Glomerular endothelial cell (primary cell): ENCODE results near the gene ISLR. TPM values are rescaled to one million over a fixed set of nuclear protein-coding genes. Genes with fewer than 3 reads are reported as not detected.

Source experiments
- DNase-seq: peaks from one replicate; pipeline ENCODE4 v3.0.0-alpha.2; 2011; ENCODE audit warnings: low read depth, low spot score; ENCODE audit errors: extremely low read depth
- total RNA-seq: library from RNA; depleted of rRNA; stranded (reverse); fragments of >200 nt; gene quantifications from 2 replicates; pipeline ENCODE4 v1.2.3, GENCODE V29; 2015

ISLR gene
- total RNA-seq, 1 donor from 2014 or later: 0.47 TPM

GRCh38 chr15:74192751-74193150 is 19.2 kb downstream of the ISLR start:
- DNase-seq: no peak

GRCh38 chr15:74193299-74193718 is 19.8 kb downstream of the ISLR start:
- no peak for DNase-seq

- DNase-seq: no peak
Observed at GRCh38 chr15:74193905-74194304, 20.4 kb downstream of the ISLR start.

- DNase-seq: no peak
Observed at GRCh38 chr15:74194572-74195559, 21.4 kb downstream of the ISLR start.

- no peak for DNase-seq
Observed at GRCh38 chr15:74196175-74196574, 22.7 kb downstream of the ISLR start.

- DNase-seq: no peak
Observed at GRCh38 chr15:74197176-74197965, 23.9 kb downstream of the ISLR start.

GRCh38 chr15:74199297-74199652 is 25.8 kb downstream of the ISLR start:
- no peak for DNase-seq

GRCh38 chr15:74200412-74200815 is 26.9 kb downstream of the ISLR start:
- no peak for DNase-seq

- no peak for DNase-seq
Observed at GRCh38 chr15:74200871-74201419, 27.4 kb downstream of the ISLR start.

GRCh38 chr15:74201710-74202420 is 28.4 kb downstream of the ISLR start:
- DNase-seq: no peak

GRCh38 chr15:74202452-74203401 is 29.2 kb downstream of the ISLR start, which contains the start of gene STRA6:
TSS of gene STRA6 (minus strand) at chr15:74202787. CDS start at chr15:74202267, 520 bp downstream.
- no peak for DNase-seq

- DNase-seq: no peak
Observed at GRCh38 chr15:74203914-74204431, 30.5 kb downstream of the ISLR start.

- DNase-seq: no peak
Observed at GRCh38 chr15:74205582-74205947, 32.1 kb downstream of the ISLR start.

- no peak for DNase-seq
Observed at GRCh38 chr15:74206801-74207281, 33.3 kb downstream of the ISLR start.

- DNase-seq: no peak
Observed at GRCh38 chr15:74207652-74208440, 34.3 kb downstream of the ISLR start.

GRCh38 chr15:74208496-74208895 is 35.0 kb downstream of the ISLR start:
- DNase-seq: no peak

- DNase-seq: no peak
Observed at GRCh38 chr15:74208901-74209559, 35.5 kb downstream of the ISLR start.

- DNase-seq: no peak
Observed at GRCh38 chr15:74209560-74209958, 36.0 kb downstream of the ISLR start.
